ENCODE data around the gene MOCOS.

MOCOS gene

GRCh38 chr18:36301884-36302283 is 114.6 kb downstream of the MOCOS start:
- no peak for TF ChIP-seq CTCF (IDR thresholded peaks at IDR 0.05)
- no peak overlapping the region for H3K27ac ChIP-seq

- TF ChIP-seq CTCF (IDR thresholded peaks at IDR 0.05) (no peak), ZFX (IDR thresholded peaks at IDR 0.05; ENCODE audit: borderline replicate concordance) (no peak)
- no peak overlapping the region for H3K27ac ChIP-seq
These were observed 115.4 kb downstream of the MOCOS start for GRCh38 chr18:36302676-36303075.

- TF ChIP-seq CTCF (IDR thresholded peaks at IDR 0.05) (no peak), ZFX (IDR thresholded peaks at IDR 0.05; ENCODE audit: borderline replicate concordance) (no peak)
- H3K27ac ChIP-seq: no peak overlapping the region
These were observed 116.0 kb downstream of the MOCOS start for GRCh38 chr18:36303211-36303844.

- TF ChIP-seq ZFX (IDR thresholded peaks at IDR 0.05; ENCODE audit: borderline replicate concordance) (no peak), CTCF (IDR thresholded peaks at IDR 0.05) (no peak)
- no peak overlapping the region for H3K27ac ChIP-seq
These were observed 117.4 kb downstream of the MOCOS start for GRCh38 chr18:36304723-36305122.

GRCh38 chr18:36305375-36305774 is 118.1 kb downstream of the MOCOS start:
- H3K27ac ChIP-seq: no peak overlapping the region
- TF ChIP-seq CTCF (IDR thresholded peaks at IDR 0.05) (no peak), ZFX (IDR thresholded peaks at IDR 0.05; ENCODE audit: borderline replicate concordance) (no peak)

- TF ChIP-seq ZFX (IDR thresholded peaks at IDR 0.05; ENCODE audit: borderline replicate concordance) (no peak), CTCF (IDR thresholded peaks at IDR 0.05) (no peak)
- H3K27ac ChIP-seq: no peak overlapping the region
These were observed 120.2 kb downstream of the MOCOS start for GRCh38 chr18:36307513-36307912.

- no peak overlapping the region for H3K27ac ChIP-seq
- TF ChIP-seq CTCF (IDR thresholded peaks at IDR 0.05) (no peak), ZFX (IDR thresholded peaks at IDR 0.05; ENCODE audit: borderline replicate concordance) (no peak)
These were observed 121.6 kb downstream of the MOCOS start for GRCh38 chr18:36308711-36309435.
